GM19468 (cell line): ENCODE results near the gene HAUS8.
"Not testable (repeated sequence)": the region's sequence is repeated elsewhere in the genome, so short reads cannot be mapped to it uniquely, and the experiment has no call there.

Source experiments
- ATAC-seq: cut with Tn5 transposase; IDR thresholded peaks from one replicate; pipeline ENCODE4 v1.9.1; 2021; ENCODE audit warnings: mild to moderate bottlenecking, moderate library complexity, moderate number of reproducible peaks; ENCODE audit not compliant: unreplicated experiment; ENCODE audit errors: extremely low read depth

HAUS8 gene

GRCh38 chr19:17103177-17103576 lies 27.9 kb upstream of the HAUS8 start:
- ATAC-seq = no peak

DNA sequence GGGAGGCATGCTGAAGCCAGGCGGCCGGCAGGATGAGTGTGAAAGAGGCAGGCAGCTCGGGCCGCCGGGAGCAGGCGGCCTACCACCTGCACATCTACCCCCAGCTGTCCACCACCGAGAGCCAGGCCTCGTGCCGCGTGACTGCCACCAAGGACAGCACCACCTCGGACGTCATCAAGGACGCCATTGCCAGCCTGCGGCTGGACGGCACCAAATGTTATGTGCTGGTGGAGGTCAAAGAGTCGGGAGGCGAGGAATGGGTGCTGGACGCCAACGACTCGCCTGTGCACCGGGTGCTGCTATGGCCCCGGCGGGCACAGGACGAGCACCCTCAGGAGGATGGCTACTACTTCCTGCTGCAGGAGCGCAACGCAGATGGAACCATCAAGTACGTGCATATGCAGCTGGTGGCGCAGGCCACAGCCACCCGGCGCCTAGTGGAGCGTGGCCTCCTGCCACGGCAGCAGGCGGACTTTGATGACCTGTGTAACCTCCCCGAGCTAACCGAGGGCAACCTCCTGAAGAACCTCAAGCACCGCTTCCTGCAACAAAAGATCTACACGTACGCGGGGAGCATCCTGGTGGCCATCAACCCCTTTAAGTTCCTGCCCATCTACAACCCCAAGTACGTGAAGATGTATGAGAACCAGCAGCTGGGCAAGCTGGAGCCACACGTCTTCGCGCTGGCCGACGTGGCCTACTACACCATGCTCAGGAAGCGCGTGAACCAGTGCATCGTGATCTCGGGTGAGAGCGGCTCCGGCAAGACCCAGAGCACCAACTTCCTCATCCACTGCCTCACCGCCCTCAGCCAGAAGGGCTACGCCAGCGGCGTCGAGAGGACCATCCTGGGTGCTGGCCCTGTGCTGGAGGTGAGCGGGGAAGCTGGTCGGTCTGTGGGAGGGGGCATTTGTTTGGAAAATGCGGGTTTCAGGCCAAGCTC lies 26.7 kb upstream of the HAUS8 start:
- no peak for ATAC-seq

DNA sequence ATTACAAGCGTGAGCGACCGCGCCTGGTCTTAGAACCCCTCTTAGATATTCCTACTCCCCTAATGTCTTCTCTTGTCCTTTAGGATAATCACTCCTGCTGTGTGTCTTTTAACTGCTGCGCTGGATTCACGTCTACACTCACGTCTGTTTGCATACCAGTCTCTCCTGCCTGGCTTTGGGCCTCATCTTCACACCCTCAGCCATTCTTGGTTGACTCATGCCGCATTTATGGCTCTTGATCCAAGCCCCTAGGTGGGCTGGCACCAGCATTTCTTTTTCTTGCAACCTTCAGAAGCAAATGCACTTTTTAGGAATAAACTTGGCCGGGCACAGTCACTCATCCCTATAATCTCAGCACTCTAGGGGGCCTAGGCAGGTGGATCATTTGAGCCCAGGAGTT lies 23.1 kb upstream of the HAUS8 start:
- ATAC-seq = no peak

GRCh38 chr19:17097593-17098126 lies 22.4 kb upstream of the HAUS8 start:
- ATAC-seq = no peak

- ATAC-seq = no peak
These were observed 20.1 kb upstream of the HAUS8 start for GRCh38 chr19:17095141-17095919.

GRCh38 chr19:17094694-17095093 lies 19.4 kb upstream of the HAUS8 start:
- ATAC-seq = not testable (repeated sequence)

GRCh38 chr19:17092696-17093095 lies 17.4 kb upstream of the HAUS8 start:
- ATAC-seq = no peak

- ATAC-seq = no peak
These were observed 16.6 kb upstream of the HAUS8 start for GRCh38 chr19:17091758-17092333.

- no peak for ATAC-seq
These were observed 15.3 kb upstream of the HAUS8 start for GRCh38 chr19:17090583-17090982.

GRCh38 chr19:17088552-17088951 lies 13.3 kb upstream of the HAUS8 start:
- no peak for ATAC-seq

GRCh38 chr19:17086834-17087233 lies 11.6 kb upstream of the HAUS8 start:
- ATAC-seq = no peak

DNA sequence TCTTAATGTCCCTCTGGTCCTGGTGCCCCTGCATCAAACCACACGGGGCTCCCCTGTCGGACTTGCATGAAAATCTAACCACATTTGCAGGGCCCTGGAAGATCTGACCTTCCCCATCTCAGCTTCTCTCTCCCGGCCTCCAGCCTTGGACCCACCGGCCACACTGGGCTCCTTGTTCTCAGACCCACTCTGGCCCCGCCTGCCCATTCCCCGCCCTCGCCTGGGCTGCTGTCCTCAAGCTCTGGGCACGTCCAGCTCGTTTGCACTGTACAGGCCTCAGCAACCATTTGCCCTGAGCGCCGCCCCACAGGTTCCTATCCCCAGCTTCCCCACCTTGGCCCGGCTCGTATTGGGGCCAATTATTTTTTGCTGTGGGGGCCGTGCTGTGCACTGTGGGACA lies 10.9 kb upstream of the HAUS8 start:
- ATAC-seq = no peak

DNA sequence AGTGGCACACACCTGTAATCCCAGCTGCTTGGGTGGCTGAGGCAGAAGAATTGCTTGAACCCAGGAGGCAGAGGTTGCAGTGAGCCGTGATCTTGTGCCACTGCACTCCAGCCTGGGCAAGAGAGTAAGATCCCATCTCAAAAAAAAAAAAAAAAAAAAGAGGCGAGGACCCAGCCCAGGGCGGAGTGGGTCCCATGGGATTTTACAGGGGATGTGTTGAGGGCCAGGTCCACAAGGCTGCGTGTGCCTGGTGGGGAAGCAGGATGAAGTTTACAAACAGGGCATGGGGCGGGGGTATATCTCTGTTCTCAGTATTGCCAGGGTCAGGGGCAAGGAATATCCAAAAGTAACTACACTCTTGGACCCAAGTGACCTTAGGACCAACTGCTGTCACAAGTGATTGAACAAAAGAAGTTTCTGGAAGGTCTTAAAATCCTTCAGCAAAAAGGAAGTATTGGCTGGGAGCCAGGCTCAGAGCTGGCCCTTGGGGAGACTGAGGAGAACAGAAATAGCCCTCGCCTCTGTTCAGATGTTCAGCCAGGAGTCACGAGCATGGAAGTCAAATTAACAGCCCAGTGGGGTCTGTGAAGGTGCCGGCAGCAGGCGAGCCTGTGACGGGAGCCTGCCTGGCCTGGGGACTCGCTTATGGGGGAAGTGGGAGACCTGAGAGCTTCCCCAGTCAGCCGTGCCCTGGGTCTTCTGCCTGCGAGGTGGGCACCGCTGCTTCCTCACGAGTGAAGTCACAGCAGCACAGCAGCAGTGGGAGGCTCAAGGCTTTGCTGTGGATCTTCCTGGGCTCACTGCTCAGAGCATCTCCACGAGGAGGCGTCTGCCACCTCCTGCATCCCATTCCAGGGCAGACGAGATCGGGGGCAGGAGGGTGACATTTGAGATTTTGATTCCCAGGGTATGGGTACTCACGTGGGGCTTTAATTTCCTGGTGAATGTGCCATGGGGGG lies 6.7 kb upstream of the HAUS8 start:
- ATAC-seq = no peak

DNA sequence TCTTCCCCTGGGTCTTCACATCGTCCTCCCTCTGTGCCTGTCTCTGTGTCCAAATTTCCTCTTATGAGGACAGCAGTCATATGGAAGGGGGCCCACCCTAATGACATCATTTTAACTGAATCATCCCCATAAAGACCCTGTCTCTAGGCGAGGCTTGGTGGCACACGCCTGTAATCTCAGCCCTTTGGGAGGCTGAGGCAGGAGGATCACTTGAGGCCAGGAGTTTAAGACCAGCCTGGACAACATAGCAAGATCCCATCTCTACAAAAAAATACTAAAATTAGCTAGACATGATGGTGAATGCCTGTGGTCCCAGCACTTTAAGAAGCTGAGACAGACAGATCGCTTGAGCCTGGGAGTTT lies 5.2 kb upstream of the HAUS8 start:
- no peak for ATAC-seq

DNA sequence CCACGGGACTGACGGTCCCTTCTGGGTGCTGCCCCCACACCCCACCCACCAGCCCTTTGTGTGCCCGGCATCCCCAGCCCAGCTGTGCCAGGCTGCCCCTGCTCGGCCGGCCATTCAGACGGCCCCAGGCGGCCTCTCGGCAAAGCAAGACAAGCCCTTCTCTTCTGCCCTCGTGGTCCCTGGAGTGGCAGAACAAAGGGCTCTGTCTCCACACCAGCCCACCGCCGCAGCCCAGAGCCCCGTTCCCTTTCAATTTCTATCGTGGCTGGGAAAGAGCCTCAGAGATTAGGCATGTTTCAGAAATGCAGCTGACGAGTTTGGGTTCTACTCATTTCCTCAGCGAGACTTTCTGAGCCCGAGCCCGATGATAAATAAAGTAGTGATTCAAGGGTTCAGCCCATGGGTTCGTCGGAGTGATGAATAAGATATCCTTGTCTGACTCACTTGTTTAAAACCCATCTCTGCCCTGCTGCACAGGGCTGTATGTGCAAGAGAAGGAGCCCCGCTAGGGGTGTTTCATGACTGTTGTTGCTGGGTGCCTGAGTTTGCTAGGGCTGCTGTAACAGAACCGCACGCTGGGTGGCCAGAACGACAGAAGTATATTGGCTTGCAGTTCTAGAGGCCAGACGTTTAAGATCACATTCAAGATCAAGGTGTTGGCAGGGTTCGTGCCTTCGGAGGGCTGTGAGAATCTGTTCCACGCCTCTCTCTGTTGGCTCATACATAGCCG lies 4.6 kb upstream of the HAUS8 start:
- no peak for ATAC-seq

GRCh38 chr19:17078920-17079709 lies 3.9 kb upstream of the HAUS8 start:
- no peak for ATAC-seq

DNA sequence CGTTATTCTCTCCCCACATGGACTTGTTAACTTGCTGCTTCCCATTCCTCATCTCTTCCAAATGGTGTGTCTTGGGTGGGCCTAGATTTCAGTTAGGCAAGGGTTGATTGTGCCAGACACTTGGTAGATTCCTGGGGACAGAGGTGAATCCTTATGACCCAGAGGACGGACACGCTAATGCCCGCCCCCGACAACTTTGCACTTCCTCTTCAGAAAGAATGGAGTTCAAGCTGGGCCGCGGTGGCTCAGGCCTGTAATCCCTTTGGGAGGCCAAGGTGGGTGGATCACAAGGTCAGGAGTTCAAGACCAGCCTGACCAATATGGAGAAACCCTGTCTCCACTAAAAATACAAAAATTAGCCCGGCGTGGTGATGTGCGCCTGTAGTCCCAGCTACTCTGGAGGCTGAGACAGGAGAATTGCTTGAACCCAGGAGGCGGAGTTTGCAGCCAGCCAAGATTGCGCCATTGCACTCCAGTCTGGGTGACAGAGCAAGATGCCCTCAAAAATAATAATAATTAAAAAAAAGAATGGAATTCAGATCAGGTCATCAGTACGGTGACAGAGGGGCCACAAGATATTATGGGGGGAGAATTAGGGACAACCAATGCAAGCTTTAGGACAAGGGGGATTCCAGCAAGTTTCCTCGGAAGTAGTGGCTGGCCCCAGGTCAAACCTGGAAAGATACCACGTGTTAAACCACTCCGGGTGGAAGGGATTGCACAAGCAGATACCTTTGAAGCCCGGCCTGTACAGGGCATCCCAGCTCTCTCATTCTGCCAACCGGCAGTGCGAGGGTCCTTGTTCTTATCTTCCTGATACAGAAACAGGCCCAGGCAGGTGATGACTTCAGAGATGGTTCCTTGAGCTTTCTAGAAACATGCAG lies 3.0 kb upstream of the HAUS8 start:
- no peak for ATAC-seq
